Heart left ventricle (tissue), 13 donors: Measurements from ENCODE around the gene CCDC150.

Experiments
- CTCF ChIP-seq, 12 donors: fragments of 200-600 bp; sonication (generic) in 4 of 12; IDR thresholded peaks; one replicate each; pipeline versions ENCODE4 v1.5.0 to v1.8.0; 2018 to 2022; ENCODE audit warnings: antibody characterized with exemption in 12 of 12, mild to moderate bottlenecking in 5 of 12
- POLR2A ChIP-seq, 2 donors: fragments of 450-650 bp; IDR thresholded peaks; one replicate each; pipeline ENCODE4 v1.6.1; 2017; ENCODE audit warnings: antibody characterized with exemption in 2 of 2, mild to moderate bottlenecking in 2 of 2, moderate library complexity in 2 of 2
- donor health status: ischemic (EF 13 %, LVEDD 7.1; RV severe dilation, severe dysfunction).
- donor health status: DM: no; HTN: yes; CAD: no.
- donor health status: DM: no; HTN: no; CAD: no.
- donor health status: ischemic (EF 25% LVEDD 6.9; RV normal size, moderate dysfunction).
- donor health status: ischemic (EF 25% LVEDD 5.7; RV mildly dilated, moderate dysfunction).
- donor health status: ischemic (EF 35%, LVEDD 5.7; RV mildly dilated, moderate dysfunction).
- donor health status: nonischemic (EF 11% LVEDD 7.7; RV severe dilation, severe dysfunction).
- donor health status: DM: yes; HTN: yes; CAD: no.
- donor health status: PGD.
- donor health status: ischemic (EF 29% LVEDD 5.4; RV normal size, mild dysfunction).
- donor health status: nonischemic (EF 23%, LVEDD 6.1; RV moderate dilation, normal function).

GRCh38 chr2:196750291-196750923, 110.9 kb downstream of the CCDC150 start:
- no peak for TF ChIP-seq CTCF (IDR thresholded peaks at IDR 0.05)
- TF ChIP-seq POLR2A (IDR thresholded peaks at IDR 0.05): no peak
